Measurements from ENCODE around the gene FAM3A. TPM values are rescaled to one million over a fixed set of nuclear protein-coding genes. Genes with fewer than 3 reads are reported as not detected.

Gene FAM3A
- total RNA-seq, 1 experiment from 2014 or later: 15.6 TPM

- TF ChIP-seq CEBPB (IDR thresholded peaks at IDR 0.05; ENCODE audit: low read depth): no peak
- TF ChIP-seq SIN3A (IDR thresholded peaks at IDR 0.05; ENCODE audit: low read depth): no peak
Observed at GRCh38 chrX:154547245-154548027, 31.4 kb upstream of the FAM3A start, which contains the start of gene IKBKG (continued).

GRCh38 chrX:154546354-154547244 is 30.6 kb upstream of the FAM3A start, which contains the start of gene G6PD:
G6PD (minus strand) TSS chrX:154546846; CDS start chrX:154546155, 691 bp downstream.
- H3K27ac ChIP-seq (ENCODE audit: low read depth, low read length): peak within 1 kb of the TSS; percentile 74
- BruUV-seq (replicated peaks): no TSS peak
- ChIA-PET POLR2A (interaction anchor here (1.5 kb wide), 1 partner anchor 173 kb away, joined by 5 read pairs; no protein-coding TSS in a partner anchor), RAD21 (ENCODE audit: low non-redundant PET in 1 of 2, low total read pairs in 2 of 2, uncharacterized antibody in 2 of 2, unreplicated experiment in 2 of 2) (no interaction called here), CTCF (no interaction called here)
- peak; percentile 78 for ATAC-seq
- TF ChIP-seq YY1 (IDR thresholded peaks at IDR 0.05; ENCODE audit: extremely low read depth, insufficient replicate concordance, low read depth, low read length) (no peak), POLR2A (IDR thresholded peaks at IDR 0.05; ENCODE audit: borderline replicate concordance, extremely low read depth, insufficient read depth, insufficient read length) (peak; percentile 40), POLR2AphosphoS5 (IDR thresholded peaks at IDR 0.05; ENCODE audit: low read depth, low read length) (peak; percentile 71), EZH2 (IDR thresholded peaks at IDR 0.05) (no peak), SP1 (IDR thresholded peaks at IDR 0.05; ENCODE audit: low read depth) (no peak), ELF1 (IDR thresholded peaks at IDR 0.05; ENCODE audit: borderline replicate concordance, low read depth) (no peak), ZFX (IDR thresholded peaks at IDR 0.05) (no peak)
- TF ChIP-seq, protein P1, sequence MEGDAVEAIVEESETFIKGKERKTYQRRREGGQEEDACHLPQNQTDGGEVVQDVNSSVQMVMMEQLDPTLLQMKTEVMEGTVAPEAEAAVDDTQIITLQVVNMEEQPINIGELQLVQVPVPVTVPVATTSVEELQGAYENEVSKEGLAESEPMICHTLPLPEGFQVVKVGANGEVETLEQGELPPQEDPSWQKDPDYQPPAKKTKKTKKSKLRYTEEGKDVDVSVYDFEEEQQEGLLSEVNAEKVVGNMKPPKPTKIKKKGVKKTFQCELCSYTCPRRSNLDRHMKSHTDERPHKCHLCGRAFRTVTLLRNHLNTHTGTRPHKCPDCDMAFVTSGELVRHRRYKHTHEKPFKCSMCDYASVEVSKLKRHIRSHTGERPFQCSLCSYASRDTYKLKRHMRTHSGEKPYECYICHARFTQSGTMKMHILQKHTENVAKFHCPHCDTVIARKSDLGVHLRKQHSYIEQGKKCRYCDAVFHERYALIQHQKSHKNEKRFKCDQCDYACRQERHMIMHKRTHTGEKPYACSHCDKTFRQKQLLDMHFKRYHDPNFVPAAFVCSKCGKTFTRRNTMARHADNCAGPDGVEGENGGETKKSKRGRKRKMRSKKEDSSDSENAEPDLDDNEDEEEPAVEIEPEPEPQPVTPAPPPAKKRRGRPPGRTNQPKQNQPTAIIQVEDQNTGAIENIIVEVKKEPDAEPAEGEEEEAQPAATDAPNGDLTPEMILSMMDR (IDR thresholded peaks at IDR 0.05 in 2 of 3, conservative IDR thresholded peaks at IDR 0.05 in 1 of 3; ENCODE audit: borderline replicate concordance in 1 of 3, insufficient read depth in 1 of 3, low read depth in 2 of 3, low read length in 2 of 3): no peak
- TF ChIP-seq, protein P2, sequence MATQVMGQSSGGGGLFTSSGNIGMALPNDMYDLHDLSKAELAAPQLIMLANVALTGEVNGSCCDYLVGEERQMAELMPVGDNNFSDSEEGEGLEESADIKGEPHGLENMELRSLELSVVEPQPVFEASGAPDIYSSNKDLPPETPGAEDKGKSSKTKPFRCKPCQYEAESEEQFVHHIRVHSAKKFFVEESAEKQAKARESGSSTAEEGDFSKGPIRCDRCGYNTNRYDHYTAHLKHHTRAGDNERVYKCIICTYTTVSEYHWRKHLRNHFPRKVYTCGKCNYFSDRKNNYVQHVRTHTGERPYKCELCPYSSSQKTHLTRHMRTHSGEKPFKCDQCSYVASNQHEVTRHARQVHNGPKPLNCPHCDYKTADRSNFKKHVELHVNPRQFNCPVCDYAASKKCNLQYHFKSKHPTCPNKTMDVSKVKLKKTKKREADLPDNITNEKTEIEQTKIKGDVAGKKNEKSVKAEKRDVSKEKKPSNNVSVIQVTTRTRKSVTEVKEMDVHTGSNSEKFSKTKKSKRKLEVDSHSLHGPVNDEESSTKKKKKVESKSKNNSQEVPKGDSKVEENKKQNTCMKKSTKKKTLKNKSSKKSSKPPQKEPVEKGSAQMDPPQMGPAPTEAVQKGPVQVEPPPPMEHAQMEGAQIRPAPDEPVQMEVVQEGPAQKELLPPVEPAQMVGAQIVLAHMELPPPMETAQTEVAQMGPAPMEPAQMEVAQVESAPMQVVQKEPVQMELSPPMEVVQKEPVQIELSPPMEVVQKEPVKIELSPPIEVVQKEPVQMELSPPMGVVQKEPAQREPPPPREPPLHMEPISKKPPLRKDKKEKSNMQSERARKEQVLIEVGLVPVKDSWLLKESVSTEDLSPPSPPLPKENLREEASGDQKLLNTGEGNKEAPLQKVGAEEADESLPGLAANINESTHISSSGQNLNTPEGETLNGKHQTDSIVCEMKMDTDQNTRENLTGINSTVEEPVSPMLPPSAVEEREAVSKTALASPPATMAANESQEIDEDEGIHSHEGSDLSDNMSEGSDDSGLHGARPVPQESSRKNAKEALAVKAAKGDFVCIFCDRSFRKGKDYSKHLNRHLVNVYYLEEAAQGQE (IDR thresholded peaks at IDR 0.05; ENCODE audit: low read depth): no peak
- no peaks in the 10 kb centered on the region for H3K9me2 ChIP-seq (ENCODE audit: insufficient read depth)
- peaks cover 50% of the 10 kb centered on the region for H3K79me2 ChIP-seq (ENCODE audit: insufficient read depth, low read length)
- H3K36me3 ChIP-seq (ENCODE audit: control insufficient read depth in 1 of 2, insufficient read depth in 2 of 2, low read length in 2 of 2): 0 out of 4 replicates have a peak, but pooled peaks cover 0 to 4% of the 10 kb centered on the region in 2 experiments
- intact Hi-C loops (cut with micrococcal nuclease): no loop called here
- H3K9ac ChIP-seq (ENCODE audit: low read length): peak within 1 kb of the TSS; percentile 92
- no peaks in the 10 kb centered on the region for H3K27me3 ChIP-seq (ENCODE audit: insufficient read depth, low read length)
- H3K4me3 ChIP-seq (replicated peaks in 1 of 2; ENCODE audit: low read depth in 1 of 2, low read length in 2 of 2): peak within 1 kb of the TSS; percentile 83 to 96
- H4K20me1 ChIP-seq (ENCODE audit: insufficient read depth): no peaks in the 10 kb centered on the region
- peak within 1 kb of the TSS; percentile 90 for H3K4me2 ChIP-seq (ENCODE audit: low read length)
- DNase-seq (ENCODE audit: low read depth, low spot score): peak; percentile 6
- H3K4me1 ChIP-seq (ENCODE audit: control insufficient read depth in 1 of 2, insufficient read depth in 2 of 2, low read length in 2 of 2): peaks cover 20 to 26% of the 10 kb centered on the region in 2 experiments
- H3K9me3 ChIP-seq (ENCODE audit: control insufficient read depth in 1 of 2, insufficient read depth in 1 of 2, low read depth in 1 of 2, low read length in 2 of 2): no peaks in the 10 kb centered on the region
- H2AFZ ChIP-seq (ENCODE audit: low read depth, low read length, poor library complexity, severe bottlenecking): no peak within 1 kb of the TSS
